H1 (cell line): ENCODE results near the gene OR4K17.

ENCODE experiments used
- EZH2 ChIP-seq: fragments of 200-600 bp; sonication (generic); IDR thresholded peaks from 2 replicates; pipeline ENCODE4 v1.7.1; 2012; ENCODE audit warnings: low read depth, mild to moderate bottlenecking, moderate library complexity, low read length, inconsistent platforms; ENCODE audit not compliant: severe bottlenecking
- ZNF274 ChIP-seq: IDR thresholded peaks from 2 replicates; pipeline ENCODE4 v1.7.0; 2012; ENCODE audit warnings: low read length, borderline replicate concordance; ENCODE audit errors: extremely low read depth
- TF ChIP-seq, protein P1 (sequence below), 3 experiments: IDR thresholded peaks; 1 replicate in 2 of 3; 2 replicates in 1 of 3; pipeline versions ENCODE4 v1.5.1 to v1.6.1; 2011; ENCODE audit warnings: low read length in 3 of 3, mild to moderate bottlenecking in 3 of 3, inconsistent platforms in 2 of 3, low read depth in 1 of 3, moderate library complexity in 1 of 3; ENCODE audit not compliant: insufficient read depth in 1 of 3; ENCODE audit errors: control extremely low read depth in 1 of 3

GRCh38 chr14:20138520-20138919 is 28.0 kb downstream of the OR4K17 start, which contains the start of gene OR4N5:
- TF ChIP-seq EZH2 (no peak), ZNF274 (no peak)
- TF ChIP-seq, protein P1, sequence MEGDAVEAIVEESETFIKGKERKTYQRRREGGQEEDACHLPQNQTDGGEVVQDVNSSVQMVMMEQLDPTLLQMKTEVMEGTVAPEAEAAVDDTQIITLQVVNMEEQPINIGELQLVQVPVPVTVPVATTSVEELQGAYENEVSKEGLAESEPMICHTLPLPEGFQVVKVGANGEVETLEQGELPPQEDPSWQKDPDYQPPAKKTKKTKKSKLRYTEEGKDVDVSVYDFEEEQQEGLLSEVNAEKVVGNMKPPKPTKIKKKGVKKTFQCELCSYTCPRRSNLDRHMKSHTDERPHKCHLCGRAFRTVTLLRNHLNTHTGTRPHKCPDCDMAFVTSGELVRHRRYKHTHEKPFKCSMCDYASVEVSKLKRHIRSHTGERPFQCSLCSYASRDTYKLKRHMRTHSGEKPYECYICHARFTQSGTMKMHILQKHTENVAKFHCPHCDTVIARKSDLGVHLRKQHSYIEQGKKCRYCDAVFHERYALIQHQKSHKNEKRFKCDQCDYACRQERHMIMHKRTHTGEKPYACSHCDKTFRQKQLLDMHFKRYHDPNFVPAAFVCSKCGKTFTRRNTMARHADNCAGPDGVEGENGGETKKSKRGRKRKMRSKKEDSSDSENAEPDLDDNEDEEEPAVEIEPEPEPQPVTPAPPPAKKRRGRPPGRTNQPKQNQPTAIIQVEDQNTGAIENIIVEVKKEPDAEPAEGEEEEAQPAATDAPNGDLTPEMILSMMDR (IDR thresholded peaks at IDR 0.05; ENCODE audit: control extremely low read depth in 1 of 3, insufficient read depth in 1 of 3, low read depth in 1 of 3, low read length in 3 of 3) = no peak
